Measurements from ENCODE around the gene POLR1D.

POLR1D gene

GRCh38 chr13:27654059-27654458 is 32.4 kb downstream of the POLR1D start:
- TF ChIP-seq CTCF (IDR thresholded peaks at IDR 0.05; ENCODE audit: insufficient read depth, low read length, missing control alignments): no peak
- ChIA-PET POLR2A (no interaction called here), CTCF (interaction anchor here (1.6 kb wide), 1 partner anchor 175 kb away, joined by 3 read pairs; no protein-coding TSS in a partner anchor)
- no peak for DNase-seq (ENCODE audit: low read depth, low spot score)
- no peak overlapping the region for H3K4me3 ChIP-seq (ENCODE audit: low read depth, low read length)

DNA sequence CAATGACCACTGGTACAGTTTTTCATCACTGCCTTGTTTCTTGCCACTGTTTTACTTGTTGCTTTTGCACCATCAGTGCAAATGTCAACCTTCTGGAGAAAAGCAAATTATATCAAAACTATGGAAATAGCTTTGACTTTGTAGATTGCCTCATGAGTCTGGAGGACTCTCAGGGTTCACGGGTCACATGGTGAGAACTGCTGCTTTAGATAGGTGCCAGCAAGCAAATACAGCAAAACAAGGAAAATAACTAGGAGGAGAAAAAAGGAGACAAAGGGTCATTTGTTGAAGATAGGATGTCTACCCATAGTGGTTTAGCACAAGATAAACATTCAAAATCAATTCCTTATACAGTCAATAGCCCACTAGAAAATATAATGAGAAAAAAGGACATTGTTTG is 33.1 kb downstream of the POLR1D start:
- H3K4me3 ChIP-seq (ENCODE audit: low read depth, low read length): no peak overlapping the region
- CTCF ChIA-PET: interaction anchor here (1.6 kb wide), 1 partner anchor 174 kb away, joined by 3 read pairs; no protein-coding TSS in a partner anchor
- POLR2A ChIA-PET: no interaction called here
- DNase-seq (ENCODE audit: low read depth, low spot score): no peak
- no peak for TF ChIP-seq CTCF (IDR thresholded peaks at IDR 0.05; ENCODE audit: insufficient read depth, low read length, missing control alignments)

DNA sequence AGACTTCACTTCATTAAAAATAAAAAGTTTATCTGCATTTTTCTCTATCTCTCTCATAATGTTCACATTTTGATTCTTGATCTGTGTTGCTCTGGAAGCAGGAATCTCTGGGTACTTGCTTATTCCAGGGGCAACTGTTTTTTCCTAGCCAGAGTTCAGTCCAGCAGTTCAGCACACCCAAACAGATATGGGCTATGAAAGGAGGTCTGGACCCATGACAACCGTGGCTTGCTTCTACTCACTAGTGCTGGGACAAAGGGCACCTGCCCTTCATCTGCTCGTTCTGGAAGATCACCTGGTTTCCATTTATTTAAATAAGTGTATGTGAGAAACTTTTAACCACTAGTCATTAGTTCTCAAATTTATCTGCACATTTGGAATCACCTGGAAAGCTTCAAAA is 36.0 kb downstream of the POLR1D start:
- POLR2A ChIA-PET: no interaction called here
- DNase-seq (ENCODE audit: low read depth, low spot score): no peak
- no peak overlapping the region for H3K4me3 ChIP-seq (ENCODE audit: low read depth, low read length)
- CTCF ChIA-PET: interaction anchor here (0.9 to 1.5 kb wide), 3 partner anchors 9 to 169 kb away, joined by 3 to 7 read pairs (median 3); no protein-coding TSS in a partner anchor
- no peak for TF ChIP-seq CTCF (IDR thresholded peaks at IDR 0.05; ENCODE audit: insufficient read depth, low read length, missing control alignments)

DNA sequence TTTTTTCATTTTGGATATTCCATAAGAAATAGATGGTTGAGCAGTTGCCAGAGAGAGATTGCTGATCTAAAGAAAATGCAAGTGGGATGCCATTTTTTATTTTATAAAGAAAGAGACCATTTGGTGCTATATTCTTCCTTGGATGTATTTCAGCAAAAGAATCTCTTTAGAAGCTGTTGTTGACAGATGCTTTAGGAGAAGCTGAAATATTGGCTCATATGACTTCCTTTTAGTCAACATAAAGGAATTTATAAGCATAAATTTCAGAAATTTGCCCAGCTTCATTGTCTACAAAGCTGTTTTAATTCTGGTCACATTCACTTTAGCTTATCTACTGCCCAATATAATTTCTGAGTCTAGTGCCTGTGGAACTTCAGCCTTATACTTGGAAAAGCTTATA is 36.9 kb downstream of the POLR1D start:
- no peak overlapping the region for H3K4me3 ChIP-seq (ENCODE audit: low read depth, low read length)
- CTCF ChIA-PET: interaction anchor here (0.9 to 1.5 kb wide), 3 partner anchors 9 to 168 kb away, joined by 3 to 7 read pairs (median 3); no protein-coding TSS in a partner anchor
- peak; percentile 33 for DNase-seq (ENCODE audit: low read depth, low spot score)
- no peak for TF ChIP-seq CTCF (IDR thresholded peaks at IDR 0.05; ENCODE audit: insufficient read depth, low read length, missing control alignments)
- POLR2A ChIA-PET: no interaction called here

DNA sequence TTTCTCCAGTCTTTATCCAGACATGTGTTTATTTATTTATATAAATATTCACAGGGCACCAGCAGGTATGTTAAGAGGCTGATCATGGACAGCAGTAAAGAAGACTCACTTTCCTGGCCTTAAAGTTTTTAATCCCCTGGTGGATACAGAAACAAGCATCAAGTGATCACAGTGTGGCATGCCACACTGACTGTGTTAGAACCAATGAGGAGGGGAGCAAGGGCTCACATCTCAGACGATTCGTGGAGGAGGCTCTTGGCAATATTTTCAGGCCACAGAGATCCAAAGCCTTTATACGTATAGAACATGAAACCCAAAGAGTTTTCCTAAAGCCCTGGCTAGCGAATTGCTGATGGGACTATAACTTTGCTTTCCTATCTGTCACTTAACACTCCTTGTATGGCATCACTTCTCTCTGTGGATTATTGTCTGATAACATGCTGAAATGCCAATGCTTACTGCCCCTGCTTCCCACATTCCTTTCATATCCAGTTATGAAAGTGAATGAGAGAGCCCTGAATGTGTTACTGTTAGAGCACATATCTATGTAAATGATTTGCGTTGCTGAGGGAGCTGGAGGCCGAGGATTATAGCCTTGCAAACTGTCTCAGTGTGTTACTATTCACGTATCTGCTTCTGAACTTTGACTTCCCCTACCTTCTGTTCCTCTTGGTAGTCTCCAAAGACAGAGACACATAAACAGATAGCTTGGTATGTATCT is 37.6 kb downstream of the POLR1D start:
- no peak overlapping the region for H3K4me3 ChIP-seq (ENCODE audit: low read depth, low read length)
- DNase-seq (ENCODE audit: low read depth, low spot score): no peak
- TF ChIP-seq CTCF (IDR thresholded peaks at IDR 0.05; ENCODE audit: insufficient read depth, low read length, missing control alignments): no peak
- ChIA-PET CTCF (interaction anchor here (0.9 to 1.2 kb wide), 2 partner anchors 13 to 167 kb away, joined by 3 read pairs; no protein-coding TSS in a partner anchor), POLR2A (no interaction called here)

- ChIA-PET CTCF (no interaction called here), POLR2A (no interaction called here)
- no peak for TF ChIP-seq CTCF (IDR thresholded peaks at IDR 0.05; ENCODE audit: insufficient read depth, low read length, missing control alignments)
- no peak for DNase-seq (ENCODE audit: low read depth, low spot score)
- H3K4me3 ChIP-seq (ENCODE audit: low read depth, low read length): no peak overlapping the region
Measured at GRCh38 chr13:27660511-27660910, 38.8 kb downstream of the POLR1D start.
